Stimulated activated CD4-positive, alpha-beta T cell treated with anti-CD3 and anti-CD28 coated beads, Interleukin-4, amount 100 ng/mL, for 4 hours (primary cell): ENCODE results near the gene AVL9.

ENCODE experiments used
- DNase-seq, 2 experiments: peaks; one replicate each; pipeline ENCODE4 v3.0.0-alpha.2; 2020

AVL9 gene

GRCh38 chr7:32535162-32535702 is 39.9 kb downstream of the AVL9 start:
- no peak for DNase-seq

- no peak for DNase-seq
Measured at GRCh38 chr7:32536016-32536415, 40.7 kb downstream of the AVL9 start.

- no peak for DNase-seq
Measured at GRCh38 chr7:32536585-32536984, 41.3 kb downstream of the AVL9 start.

GRCh38 chr7:32537760-32538159 is 42.5 kb downstream of the AVL9 start:
- DNase-seq, result no peak

- DNase-seq, result no peak
Measured at GRCh38 chr7:32539366-32539765, 44.1 kb downstream of the AVL9 start.

GRCh38 chr7:32539919-32540531 is 44.7 kb downstream of the AVL9 start:
- DNase-seq, result no peak

GRCh38 chr7:32542595-32542994 is 47.3 kb downstream of the AVL9 start:
- no peak for DNase-seq

- no peak for DNase-seq
Measured at GRCh38 chr7:32559480-32559879, 64.2 kb downstream of the AVL9 start.

- no peak for DNase-seq
Measured at GRCh38 chr7:32560075-32560474, 64.8 kb downstream of the AVL9 start.

GRCh38 chr7:32561613-32562012 is 66.3 kb downstream of the AVL9 start:
- DNase-seq, result no peak

GRCh38 chr7:32564542-32564941 is 69.3 kb downstream of the AVL9 start:
- no peak for DNase-seq

- no peak for DNase-seq
Measured at GRCh38 chr7:32569388-32570289, 74.3 kb downstream of the AVL9 start.

- no peak for DNase-seq
Measured at GRCh38 chr7:32573110-32573687, 77.9 kb downstream of the AVL9 start.

GRCh38 chr7:32574626-32575025 is 79.3 kb downstream of the AVL9 start:
- no peak for DNase-seq

- no peak for DNase-seq
Measured at GRCh38 chr7:32577421-32577820, 82.1 kb downstream of the AVL9 start.

- no peak for DNase-seq
Measured at GRCh38 chr7:32579776-32580175, 84.5 kb downstream of the AVL9 start.

- no peak for DNase-seq
Measured at GRCh38 chr7:32580646-32581045, 85.4 kb downstream of the AVL9 start.

GRCh38 chr7:32582036-32582435 is 86.7 kb downstream of the AVL9 start:
- no peak for DNase-seq

GRCh38 chr7:32583791-32584190 is 88.5 kb downstream of the AVL9 start:
- no peak for DNase-seq

- no peak for DNase-seq
Measured at GRCh38 chr7:32586291-32587221, 91.3 kb downstream of the AVL9 start.

- DNase-seq, result no peak
Measured at GRCh38 chr7:32587411-32587948, 92.2 kb downstream of the AVL9 start.

GRCh38 chr7:32588657-32589056 is 93.4 kb downstream of the AVL9 start:
- DNase-seq, result no peak
